H1 (cell line): ENCODE measurements around the gene FCER1A. TPM values are rescaled to one million over a fixed set of nuclear protein-coding genes. Genes with fewer than 3 reads are reported as not detected.

Experiments used
- CTCF ChIA-PET: fragments of 300-600 bp; sonication (Branson Sonifier 250); formaldehyde crosslinking; loops from one replicate; lab custom pipeline; 2021; ENCODE audit not compliant: partially characterized antibody; lab: Charles Lee
- POLR2A ChIA-PET: fragments of 300-600 bp; sonication (Branson Sonifier 250); formaldehyde crosslinking; loops from one replicate; lab custom pipeline; 2021; ENCODE audit warnings: inconsistent platforms; ENCODE audit not compliant: partially characterized antibody; lab: Charles Lee
- DNase-seq, 2 experiments: peaks; one replicate each; pipeline versions ENCODE4 v3.0.0 to v3.0.0-alpha.2; 2010 to 2022; ENCODE audit warnings: low spot score in 2 of 2, low read depth in 1 of 2, mixed read lengths in 1 of 2
- FAIRE-seq: peaks from 2 replicates; lab custom pipeline; 2011; peaks lifted over from hg19 to GRCh38; lab: Jason Lieb, UNC
- H2AFZ ChIP-seq: 2 replicates; pipeline ENCODE4 v1.8.1; 2012; ENCODE audit warnings: low read length, inconsistent platforms
- H2AK5ac ChIP-seq: 2 replicates; pipeline ENCODE4 v1.6.1; 2013; ENCODE audit warnings: low read depth, low read length
- H2BK120ac ChIP-seq: replicated peaks from 2 replicates; pipeline ENCODE3; 2013; ENCODE audit warnings: low read depth, low read length, inconsistent platforms
- H2BK12ac ChIP-seq: 2 replicates; pipeline ENCODE4 v1.6.1; 2013; ENCODE audit warnings: low read depth, low read length
- H2BK15ac ChIP-seq: 2 replicates; pipeline ENCODE4 v1.6.1; 2013; ENCODE audit warnings: low read length
- H2BK20ac ChIP-seq: 2 replicates; pipeline ENCODE4 v1.6.1; 2013; ENCODE audit warnings: low read length
- H2BK5ac ChIP-seq: 2 replicates; pipeline ENCODE4 v1.6.1; 2013; ENCODE audit warnings: low read depth, low read length
- H3K14ac ChIP-seq: 2 replicates; pipeline ENCODE4 v1.6.1; 2013; ENCODE audit warnings: inconsistent platforms; ENCODE audit not compliant: insufficient read length
- H3K18ac ChIP-seq: 2 replicates; pipeline ENCODE4 v1.6.1; 2013; ENCODE audit warnings: low read length; ENCODE audit errors: extremely low read depth
- H3K23ac ChIP-seq: 2 replicates; pipeline ENCODE4 v1.6.1; 2013; ENCODE audit warnings: inconsistent platforms; ENCODE audit not compliant: insufficient read length
- H3K23me2 ChIP-seq: 2 replicates; pipeline ENCODE4 v1.6.1; 2013; ENCODE audit warnings: low read depth, low read length
- H3K27ac ChIP-seq: 2 replicates; pipeline ENCODE4 v1.6.1; 2011; ENCODE audit warnings: low read depth, low read length, inconsistent platforms
- H3K27me3 ChIP-seq, 4 experiments: replicated peaks in 1 of 4; 1 replicate in 1 of 4; 2 replicates in 3 of 4; pipeline versions ENCODE4 v1.6.1 to v1.8.1; 2011 to 2013; ENCODE audit warnings: low read length in 3 of 4, mild to moderate bottlenecking in 3 of 4, inconsistent platforms in 2 of 4, mixed read lengths in 2 of 4, moderate library complexity in 1 of 4; ENCODE audit not compliant: control insufficient read depth in 3 of 4, insufficient read depth in 3 of 4; ENCODE audit errors: extremely low read depth in 1 of 4
- H3K36me3 ChIP-seq, 4 experiments: 2 replicates each; pipeline versions ENCODE4 v1.6.1 to v1.8.1; 2011 to 2013; ENCODE audit warnings: mild to moderate bottlenecking in 4 of 4, low read length in 3 of 4, moderate library complexity in 2 of 4, control low read depth in 1 of 4, inconsistent platforms in 1 of 4; ENCODE audit not compliant: insufficient read depth in 4 of 4, control insufficient read depth in 2 of 4
- H3K4ac ChIP-seq: replicated peaks from 2 replicates; pipeline ENCODE3; 2013; ENCODE audit warnings: low read length, low read depth, mixed read lengths, inconsistent platforms; ENCODE audit not compliant: insufficient read length
- H3K4me1 ChIP-seq, 4 experiments: replicated peaks in 1 of 4; 1 replicate in 1 of 4; 2 replicates in 3 of 4; pipeline versions ENCODE4 v1.6.1 to v1.8.1; 2011 to 2013; ENCODE audit warnings: low read length in 3 of 4, inconsistent platforms in 2 of 4, mixed read lengths in 1 of 4; ENCODE audit not compliant: insufficient read depth in 4 of 4, control insufficient read depth in 3 of 4
- H3K4me2 ChIP-seq, 2 experiments: 2 replicates each; pipeline versions ENCODE4 v1.6.1 to v1.8.1; 2011 to 2013; ENCODE audit warnings: low read depth in 2 of 2, low read length in 2 of 2, control low read depth in 1 of 2, inconsistent platforms in 1 of 2, mild to moderate bottlenecking in 1 of 2; ENCODE audit not compliant: insufficient read depth in 1 of 2
- H3K4me3 ChIP-seq, 4 experiments: fragments of 200-600, 300-600 bp in 1 of 4; sonication (generic), shearing (Covaris generic), sonication (Bioruptor Twin) in 1 of 4; 2 replicates each; pipeline versions ENCODE4 v1.5.1 to v1.8.1; 2011 to 2016; ENCODE audit warnings: low read length in 4 of 4, low read depth in 3 of 4, control low read depth in 2 of 4, inconsistent platforms in 2 of 4, mild to moderate bottlenecking in 2 of 4, mixed read lengths in 1 of 4, moderate library complexity in 1 of 4; ENCODE audit not compliant: insufficient read depth in 2 of 4; ENCODE audit errors: extremely low read depth in 1 of 4
- H3K56ac ChIP-seq: replicated peaks from 2 replicates; pipeline ENCODE3; 2013; ENCODE audit warnings: low read depth, mild to moderate bottlenecking, mixed read lengths, low read length, inconsistent platforms; ENCODE audit not compliant: insufficient read length
- H3K79me1 ChIP-seq: 2 replicates; pipeline ENCODE4 v1.6.1; 2013; ENCODE audit warnings: low read depth, low read length, control low read depth
- H3K79me2 ChIP-seq, 2 experiments: 2 replicates each; pipeline versions ENCODE4 v1.6.1 to v1.8.1; 2012 to 2013; ENCODE audit warnings: low read length in 2 of 2, mild to moderate bottlenecking in 2 of 2, inconsistent platforms in 1 of 2; ENCODE audit not compliant: insufficient read depth in 2 of 2, control insufficient read depth in 1 of 2
- H3K9ac ChIP-seq, 4 experiments: replicated peaks in 1 of 4; 1 replicate in 1 of 4; 2 replicates in 3 of 4; pipeline versions ENCODE4 v1.6.1 to v1.8.1; 2011 to 2013; ENCODE audit warnings: low read depth in 3 of 4, low read length in 3 of 4, control low read depth in 2 of 4, mild to moderate bottlenecking in 2 of 4, moderate library complexity in 2 of 4, inconsistent platforms in 1 of 4; ENCODE audit errors: extremely low read depth in 1 of 4
- H3K9me3 ChIP-seq, 2 experiments: 2 replicates each; pipeline versions ENCODE4 v1.6.1 to v1.8.1; 2012 to 2013; ENCODE audit warnings: mild to moderate bottlenecking in 2 of 2, moderate library complexity in 2 of 2, control low read depth in 1 of 2, inconsistent platforms in 1 of 2, low read depth in 1 of 2, low read length in 1 of 2, mixed read lengths in 1 of 2; ENCODE audit not compliant: insufficient read depth in 2 of 2
- H4K20me1 ChIP-seq, 2 experiments: replicated peaks in 1 of 2; 2 replicates each; pipeline versions ENCODE3 to v1.8.1; 2011 to 2013; ENCODE audit warnings: inconsistent platforms in 2 of 2, low read length in 2 of 2, mild to moderate bottlenecking in 1 of 2; ENCODE audit not compliant: insufficient read depth in 2 of 2, control insufficient read depth in 1 of 2
- H4K5ac ChIP-seq: 2 replicates; pipeline ENCODE4 v1.6.1; 2013; ENCODE audit warnings: low read length, low read depth, mixed read lengths, inconsistent platforms; ENCODE audit not compliant: insufficient read length
- H4K8ac ChIP-seq: 2 replicates; pipeline ENCODE4 v1.8.0; 2013; ENCODE audit warnings: mild to moderate bottlenecking, moderate library complexity, low read length, inconsistent platforms; ENCODE audit not compliant: insufficient read depth; ENCODE audit errors: extremely low read depth
- H4K91ac ChIP-seq: replicated peaks from 2 replicates; pipeline ENCODE3; 2013; ENCODE audit warnings: low read length, mixed read lengths, inconsistent platforms; ENCODE audit not compliant: insufficient read length
- BACH1 ChIP-seq: IDR thresholded peaks from 2 replicates; pipeline ENCODE4 v1.6.1; 2012; ENCODE audit warnings: low read length, improper control_type of control experiment
- CTCF ChIP-seq, 3 experiments: IDR thresholded peaks; 1 replicate in 2 of 3; 2 replicates in 1 of 3; pipeline versions ENCODE4 v1.5.1 to v1.6.1; 2011; ENCODE audit warnings: low read length in 3 of 3, mild to moderate bottlenecking in 3 of 3, inconsistent platforms in 2 of 3, low read depth in 1 of 3, moderate library complexity in 1 of 3; ENCODE audit not compliant: insufficient read depth in 1 of 3; ENCODE audit errors: control extremely low read depth in 1 of 3
- HDAC6 ChIP-seq: IDR thresholded peaks from one replicate; pipeline ENCODE4 v1.7.1; 2012; ENCODE audit warnings: low read depth, mild to moderate bottlenecking, inconsistent platforms, low read length, moderate library complexity
- WGBS, 2 experiments: shearing (Covaris generic) in 1 of 2; methylation state at CpG; one replicate each; pipeline versions ENCODE4 v1.1.6 to v1.1.7; 2013 to 2015; ENCODE audit warnings: low lambda C conversion rate in 2 of 2, mixed read lengths in 2 of 2, inconsistent platforms in 1 of 2, low coverage in 1 of 2, missing lambda C conversion rate in 1 of 2; ENCODE audit not compliant: insufficient replicate concordance in 2 of 2, insufficient coverage in 1 of 2, insufficient read length in 1 of 2; ENCODE audit errors: extremely low coverage in 1 of 2, missing lambda C conversion rate in 1 of 2; 5-methylcytosine and 5-hydroxymethylcytosine counted together
- polyA plus RNA-seq, 7 experiments: library from polyadenylated mRNA; depleted of rRNA in 3 of 7; stranded (reverse) in 5 of 7; unstranded in 2 of 7; fragments of >200 nt in 5 of 7; fragments of 200-250 nt in 2 of 7; gene quantifications; 1 replicate in 5 of 7; 2 replicates in 1 of 7; 4 replicates in 1 of 7; pipeline versions ENCODE4 v1.2.1 to v1.2.3, GENCODE V29; 2011 to 2013; ENCODE audit warnings: missing spikeins in 2 of 7, mixed read lengths in 2 of 7
- total RNA-seq: library from RNA; stranded (reverse); fragmentation: NEBNext Ultra II Directional; extraction: Animal tissue kit (Norgen Biotek cat#: 25700); gene quantifications from 2 replicates; pipeline ENCODE4 v1.2.1, GENCODE V29; 2021

FCER1A gene
- total and polyA plus RNA-seq, 2 of the 8 experiments (the other 6 are each of a cell fraction or from before 2014, with no cell fraction given) = not detected

DNA sequence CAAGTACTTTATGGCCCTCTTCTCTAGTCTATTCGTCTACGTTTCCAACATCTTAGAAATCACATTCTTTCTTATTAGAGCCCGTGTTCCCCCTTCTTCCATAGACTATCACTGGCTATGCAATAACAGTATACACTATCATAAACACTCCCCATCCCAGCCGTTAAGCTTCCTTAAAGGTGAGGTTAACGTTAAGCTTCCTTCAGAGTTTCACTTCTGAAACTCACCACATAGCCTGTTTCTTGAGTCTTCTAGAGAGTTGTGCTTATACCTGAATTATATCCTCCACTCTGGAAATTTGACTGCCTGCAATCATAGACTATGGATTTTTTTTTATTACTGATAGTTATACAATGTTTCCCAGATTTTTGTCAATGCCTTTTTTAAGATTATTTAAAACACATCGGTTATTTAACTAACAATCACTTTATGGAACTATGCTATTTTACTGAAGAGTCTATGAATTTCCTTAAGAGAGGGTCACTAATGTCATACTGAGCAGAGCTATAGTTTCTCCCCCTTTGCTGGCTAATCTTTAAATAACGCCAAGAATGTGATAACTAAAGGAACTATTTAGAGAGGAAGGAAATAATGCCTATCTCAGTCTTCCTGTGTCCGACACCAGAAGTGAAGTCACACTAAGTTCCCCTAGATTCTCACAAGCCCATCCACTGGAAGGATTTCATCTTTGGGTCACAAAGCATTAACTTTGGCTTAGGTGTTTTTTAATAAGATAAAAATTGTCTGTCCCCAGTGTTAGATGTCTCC, 16.8 kb downstream of the FCER1A start:
- Histone ChIP-seq H3K4me3 (no peak overlapping the region), H2BK15ac (no peak overlapping the region), H2BK120ac (no peak overlapping the region), H3K23me2 (no peaks in the 10 kb centered on the region), H3K27me3 (no peaks in the 10 kb centered on the region), H4K20me1 (no peaks in the 10 kb centered on the region), H3K9ac (no peak overlapping the region), H2BK5ac (no peak overlapping the region), H2BK20ac (no peak overlapping the region), H3K14ac (no peak overlapping the region), H3K36me3 (no peaks in the 10 kb centered on the region), H3K56ac (no peak overlapping the region), H4K8ac (no peak overlapping the region), H3K23ac (no peak overlapping the region), H4K5ac (no peak overlapping the region), H3K4me1 (no peaks in the 10 kb centered on the region), H4K91ac (no peak overlapping the region), H3K79me1 (no peaks in the 10 kb centered on the region), H2AK5ac (no peak overlapping the region), H3K27ac (no peak overlapping the region), H2AFZ (no peak overlapping the region), H2BK12ac (no peak overlapping the region), H3K79me2 (no peaks in the 10 kb centered on the region), H3K4me2 (no peak overlapping the region), H3K9me3 (peaks cover 43 to 44% of the 10 kb centered on the region in 2 experiments), H3K4ac (peak overlapping the region; percentile 48), H3K18ac (no peak overlapping the region)
- CTCF ChIA-PET = interaction anchor here (0.9 kb wide), 1 partner anchor 12 kb away, joined by 3 read pairs; no protein-coding TSS in a partner anchor
- POLR2A ChIA-PET = no interaction called here
- TF ChIP-seq HDAC6 (no peak), BACH1 (no peak), CTCF (IDR thresholded peaks at IDR 0.05; ENCODE audit: control extremely low read depth in 1 of 3, insufficient read depth in 1 of 3, low read depth in 1 of 3, low read length in 3 of 3) (no peak)
- FAIRE-seq (no peak), DNase-seq (no peak)
- 78% methylated on average over 8 of the region's 8 CpGs; no CpG with 5 or more reads in 1 of the 2 experiments for WGBS, 2 experiments
